ENCODE measurements around the gene CLCN5.

The CLCN5 gene

DNA sequence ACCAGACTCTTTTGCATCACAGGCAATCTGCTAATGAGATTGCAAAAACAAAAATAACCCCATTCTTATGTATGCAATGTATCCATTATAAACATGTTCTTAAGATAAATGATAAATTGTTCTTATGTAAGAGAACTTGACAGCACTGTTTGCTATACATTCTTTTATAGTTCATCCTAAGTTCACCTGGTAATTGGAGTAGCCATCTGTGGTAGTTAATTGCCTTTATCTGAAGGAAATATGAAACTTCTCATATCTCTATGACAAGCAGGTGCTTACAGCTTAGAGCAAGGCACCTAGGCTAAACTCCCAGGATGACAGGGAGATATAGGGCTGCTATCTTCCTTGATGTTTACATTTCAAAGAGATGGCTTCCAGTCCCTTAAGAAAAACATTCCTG, 21.3 kb upstream of the CLCN5 start:
- DNase-seq = no peak
- Histone ChIP-seq H3K9me3 (ENCODE audit: insufficient read depth, low read length, severe bottlenecking) (peaks cover 2% of the 10 kb centered on the region), H3K4me2 (ENCODE audit: insufficient read depth, low read length) (no peak overlapping the region), H3K36me3 (ENCODE audit: insufficient read depth, low read length) (no peaks in the 10 kb centered on the region), H2AFZ (ENCODE audit: low read depth, low read length) (no peak overlapping the region), H4K20me1 (ENCODE audit: insufficient read depth, low read length) (no peaks in the 10 kb centered on the region), H3K9ac (ENCODE audit: low read depth, low read length) (no peak overlapping the region), H3K4me1 (ENCODE audit: insufficient read depth, low read length) (no peaks in the 10 kb centered on the region), H3K27ac (ENCODE audit: low read length) (no peak overlapping the region), H3K4me3 (ENCODE audit: low read depth in 1 of 2, low read length in 2 of 2) (no peak overlapping the region), H3K79me2 (ENCODE audit: insufficient read depth, low read length) (no peaks in the 10 kb centered on the region), H3K27me3 (ENCODE audit: insufficient read depth, low read length, poor library complexity) (no peaks in the 10 kb centered on the region)
- ATAC-seq (ENCODE audit: insufficient read depth, low read depth) = no peak
- TF ChIP-seq, protein P1, sequence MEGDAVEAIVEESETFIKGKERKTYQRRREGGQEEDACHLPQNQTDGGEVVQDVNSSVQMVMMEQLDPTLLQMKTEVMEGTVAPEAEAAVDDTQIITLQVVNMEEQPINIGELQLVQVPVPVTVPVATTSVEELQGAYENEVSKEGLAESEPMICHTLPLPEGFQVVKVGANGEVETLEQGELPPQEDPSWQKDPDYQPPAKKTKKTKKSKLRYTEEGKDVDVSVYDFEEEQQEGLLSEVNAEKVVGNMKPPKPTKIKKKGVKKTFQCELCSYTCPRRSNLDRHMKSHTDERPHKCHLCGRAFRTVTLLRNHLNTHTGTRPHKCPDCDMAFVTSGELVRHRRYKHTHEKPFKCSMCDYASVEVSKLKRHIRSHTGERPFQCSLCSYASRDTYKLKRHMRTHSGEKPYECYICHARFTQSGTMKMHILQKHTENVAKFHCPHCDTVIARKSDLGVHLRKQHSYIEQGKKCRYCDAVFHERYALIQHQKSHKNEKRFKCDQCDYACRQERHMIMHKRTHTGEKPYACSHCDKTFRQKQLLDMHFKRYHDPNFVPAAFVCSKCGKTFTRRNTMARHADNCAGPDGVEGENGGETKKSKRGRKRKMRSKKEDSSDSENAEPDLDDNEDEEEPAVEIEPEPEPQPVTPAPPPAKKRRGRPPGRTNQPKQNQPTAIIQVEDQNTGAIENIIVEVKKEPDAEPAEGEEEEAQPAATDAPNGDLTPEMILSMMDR (IDR thresholded peaks at IDR 0.05; ENCODE audit: borderline replicate concordance, extremely low read depth, low read length, poor library complexity, severe bottlenecking) = no peak
- TF ChIP-seq EZH2 (IDR thresholded peaks at IDR 0.05; ENCODE audit: borderline replicate concordance, low read depth, low read length, severe bottlenecking) = no peak

DNA sequence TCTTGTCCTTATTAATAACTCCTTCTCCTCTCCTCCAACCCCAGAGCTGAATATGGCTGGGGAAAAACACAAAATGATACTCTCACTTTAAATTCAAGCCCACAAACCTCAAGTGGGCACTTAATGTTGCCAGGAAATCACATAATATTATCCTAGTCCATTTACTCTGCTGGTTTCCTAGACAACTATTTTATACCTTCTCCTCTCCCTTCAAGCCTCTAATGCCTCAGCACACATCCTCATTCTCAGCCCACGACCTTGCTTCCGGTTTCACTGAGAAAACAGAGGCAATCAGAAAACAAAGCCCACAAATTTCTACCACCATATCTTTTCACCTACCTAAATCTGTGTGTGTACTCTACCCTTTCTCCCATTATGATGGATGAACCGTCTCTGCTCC, 12.1 kb upstream of the CLCN5 start:
- ATAC-seq (ENCODE audit: insufficient read depth, low read depth) (no peak), DNase-seq (no peak)
- Histone ChIP-seq H3K79me2 (ENCODE audit: insufficient read depth, low read length) (no peaks in the 10 kb centered on the region), H3K4me2 (ENCODE audit: insufficient read depth, low read length) (no peak overlapping the region), H3K4me3 (ENCODE audit: low read depth in 1 of 2, low read length in 2 of 2) (no peak overlapping the region), H3K9me3 (ENCODE audit: insufficient read depth, low read length, severe bottlenecking) (no peaks in the 10 kb centered on the region), H3K27me3 (ENCODE audit: insufficient read depth, low read length, poor library complexity) (no peaks in the 10 kb centered on the region), H2AFZ (ENCODE audit: low read depth, low read length) (no peak overlapping the region), H3K27ac (ENCODE audit: low read length) (no peak overlapping the region), H3K9ac (ENCODE audit: low read depth, low read length) (no peak overlapping the region), H3K4me1 (ENCODE audit: insufficient read depth, low read length) (no peaks in the 10 kb centered on the region), H3K36me3 (ENCODE audit: insufficient read depth, low read length) (no peaks in the 10 kb centered on the region), H4K20me1 (ENCODE audit: insufficient read depth, low read length) (no peaks in the 10 kb centered on the region)
- TF ChIP-seq, protein P1 (IDR thresholded peaks at IDR 0.05; ENCODE audit: borderline replicate concordance, extremely low read depth, low read length, poor library complexity, severe bottlenecking) = no peak
- TF ChIP-seq EZH2 (IDR thresholded peaks at IDR 0.05; ENCODE audit: borderline replicate concordance, low read depth, low read length, severe bottlenecking) = no peak

GRCh38 chrX:49912086-49912485, 10.3 kb upstream of the CLCN5 start:
- Histone ChIP-seq H3K9me3 (ENCODE audit: insufficient read depth, low read length, severe bottlenecking) (no peaks in the 10 kb centered on the region), H3K4me3 (ENCODE audit: low read depth in 1 of 2, low read length in 2 of 2) (no peak overlapping the region), H3K9ac (ENCODE audit: low read depth, low read length) (no peak overlapping the region), H2AFZ (ENCODE audit: low read depth, low read length) (no peak overlapping the region), H3K4me1 (ENCODE audit: insufficient read depth, low read length) (no peaks in the 10 kb centered on the region), H3K27ac (ENCODE audit: low read length) (no peak overlapping the region), H3K36me3 (ENCODE audit: insufficient read depth, low read length) (no peaks in the 10 kb centered on the region), H3K4me2 (ENCODE audit: insufficient read depth, low read length) (no peak overlapping the region), H3K27me3 (ENCODE audit: insufficient read depth, low read length, poor library complexity) (no peaks in the 10 kb centered on the region), H3K79me2 (ENCODE audit: insufficient read depth, low read length) (no peaks in the 10 kb centered on the region), H4K20me1 (ENCODE audit: insufficient read depth, low read length) (no peaks in the 10 kb centered on the region)
- DNase-seq (no peak), ATAC-seq (ENCODE audit: insufficient read depth, low read depth) (no peak)
- TF ChIP-seq, protein P1 (IDR thresholded peaks at IDR 0.05; ENCODE audit: borderline replicate concordance, extremely low read depth, low read length, poor library complexity, severe bottlenecking) = no peak
- no peak for TF ChIP-seq EZH2 (IDR thresholded peaks at IDR 0.05; ENCODE audit: borderline replicate concordance, low read depth, low read length, severe bottlenecking)

GRCh38 chrX:49912861-49913260, 9.5 kb upstream of the CLCN5 start:
- TF ChIP-seq, protein P1 (IDR thresholded peaks at IDR 0.05; ENCODE audit: borderline replicate concordance, extremely low read depth, low read length, poor library complexity, severe bottlenecking) = no peak
- no peak for TF ChIP-seq EZH2 (IDR thresholded peaks at IDR 0.05; ENCODE audit: borderline replicate concordance, low read depth, low read length, severe bottlenecking)

More at GRCh38 chrX:49912861-49913260, 9.5 kb upstream of the CLCN5 start:
- no peaks in the 10 kb centered on the region for H4K20me1 ChIP-seq (ENCODE audit: insufficient read depth, low read length)
- no peaks in the 10 kb centered on the region for H3K36me3 ChIP-seq (ENCODE audit: insufficient read depth, low read length)
- no peak overlapping the region for H3K27ac ChIP-seq (ENCODE audit: low read length)
- no peaks in the 10 kb centered on the region for H3K9me3 ChIP-seq (ENCODE audit: insufficient read depth, low read length, severe bottlenecking)
- H3K4me2 ChIP-seq (ENCODE audit: insufficient read depth, low read length) = no peak overlapping the region
- H2AFZ ChIP-seq (ENCODE audit: low read depth, low read length) = no peak overlapping the region
- no peaks in the 10 kb centered on the region for H3K79me2 ChIP-seq (ENCODE audit: insufficient read depth, low read length)
- ATAC-seq (ENCODE audit: insufficient read depth, low read depth) (no peak), DNase-seq (no peak)
- H3K4me1 ChIP-seq (ENCODE audit: insufficient read depth, low read length) = no peaks in the 10 kb centered on the region
- no peaks in the 10 kb centered on the region for H3K27me3 ChIP-seq (ENCODE audit: insufficient read depth, low read length, poor library complexity)
- no peak overlapping the region for H3K9ac ChIP-seq (ENCODE audit: low read depth, low read length)
- no peak overlapping the region for H3K4me3 ChIP-seq (ENCODE audit: low read depth in 1 of 2, low read length in 2 of 2)

All from DND-41 (cell line).